ENCODE measurements around the gene NIM1K.
"Not testable (repeated sequence)": the region's sequence is repeated elsewhere in the genome, so short reads cannot be mapped to it uniquely, and the experiment has no call there.

Gene NIM1K

DNA sequence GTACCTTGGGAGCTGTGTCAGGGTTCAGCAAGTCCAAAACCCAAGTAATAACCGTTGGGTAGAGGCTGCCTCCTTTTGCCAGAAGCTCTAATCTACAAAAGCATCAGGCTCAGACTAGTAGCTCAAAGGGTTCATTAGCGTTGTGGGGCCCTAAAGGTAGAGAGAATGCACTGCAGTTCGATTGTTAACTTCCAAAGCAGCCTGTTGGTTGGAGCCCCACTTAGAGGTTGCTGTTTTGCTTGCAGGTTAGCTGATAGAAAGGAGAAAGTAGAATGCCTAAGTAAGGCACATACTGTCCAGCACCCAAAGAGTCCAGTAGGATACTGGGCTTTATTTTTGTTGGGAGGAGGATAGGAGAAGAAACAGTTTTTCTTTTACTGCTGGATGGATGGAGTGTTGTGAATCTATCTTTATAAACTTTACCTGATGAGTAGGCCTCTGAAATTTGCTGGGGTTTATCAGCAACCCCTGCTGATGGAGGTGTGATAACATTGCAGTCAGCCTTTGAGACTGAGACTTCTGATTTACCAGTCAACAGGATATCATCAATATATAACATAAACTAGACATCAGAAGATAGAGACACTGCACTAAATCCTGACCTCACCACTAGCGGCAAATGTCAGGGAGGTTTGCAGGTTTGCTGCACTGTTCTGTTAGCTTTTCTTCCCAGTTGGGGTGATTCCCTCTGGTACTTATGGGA lies 36.5 kb upstream of the NIM1K start:
- no peak overlapping the region for H3K4me3 ChIP-seq
- no peak overlapping the region for H3K27ac ChIP-seq
- no peak for TF ChIP-seq Cebpa-rat (IDR thresholded peaks at IDR 0.05)
- no peaks in the 10 kb centered on the region for H3K27me3 ChIP-seq
- H4K20me1 ChIP-seq: peaks cover 0 to 79% (median 51%) of the 10 kb centered on the region in 11 experiments; a peak in 17 of 22 replicates
- no peak overlapping the region for H3K4me2 ChIP-seq
- H3K9me3 ChIP-seq (replicated peaks in 1 of 11): no peaks in the 10 kb centered on the region
- peaks cover 0 to 6% (median 3%) of the 10 kb centered on the region in 10 experiments; a peak in 12 of 20 replicates for H3K4me1 ChIP-seq
- H3K36me3 ChIP-seq: peaks cover 79 to 100% (median 97%) of the 10 kb centered on the region in 11 experiments
- H3K9ac ChIP-seq: no peak overlapping the region

DNA sequence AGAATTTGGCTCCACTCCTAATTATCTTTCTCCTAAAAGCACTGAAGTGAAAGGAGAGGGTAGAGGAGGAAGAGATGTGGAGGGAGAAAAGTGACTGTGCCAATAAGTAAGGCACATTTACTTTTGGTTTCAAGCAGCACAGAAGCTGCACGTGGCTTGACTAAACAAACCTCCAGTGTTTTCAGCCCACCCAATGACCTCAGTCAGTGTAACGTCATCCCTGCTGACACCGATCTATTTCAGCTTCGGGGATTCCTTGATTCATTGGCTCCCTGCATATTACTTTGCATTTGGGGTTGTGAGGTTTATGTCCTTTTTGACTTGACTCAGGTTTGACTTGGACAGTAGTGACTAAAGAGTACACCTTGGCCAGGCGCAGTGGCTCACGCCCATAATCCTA lies 35.6 kb upstream of the NIM1K start:
- H3K9me3 ChIP-seq (replicated peaks in 1 of 11): no peaks in the 10 kb centered on the region
- H3K27ac ChIP-seq: no peak overlapping the region
- H4K20me1 ChIP-seq: peaks cover 0 to 74% (median 46%) of the 10 kb centered on the region in 11 experiments; a peak in 16 of 22 replicates
- H3K4me1 ChIP-seq: peaks cover 0 to 14% (median 11%) of the 10 kb centered on the region in 10 experiments; a peak in 14 of 20 replicates
- no peak overlapping the region for H3K4me2 ChIP-seq
- TF ChIP-seq Cebpa-rat (IDR thresholded peaks at IDR 0.05): no peak
- no peak overlapping the region for H3K4me3 ChIP-seq
- no peaks in the 10 kb centered on the region for H3K27me3 ChIP-seq
- H3K9ac ChIP-seq: no peak overlapping the region
- peaks cover 78 to 100% (median 97%) of the 10 kb centered on the region in 11 experiments for H3K36me3 ChIP-seq

DNA sequence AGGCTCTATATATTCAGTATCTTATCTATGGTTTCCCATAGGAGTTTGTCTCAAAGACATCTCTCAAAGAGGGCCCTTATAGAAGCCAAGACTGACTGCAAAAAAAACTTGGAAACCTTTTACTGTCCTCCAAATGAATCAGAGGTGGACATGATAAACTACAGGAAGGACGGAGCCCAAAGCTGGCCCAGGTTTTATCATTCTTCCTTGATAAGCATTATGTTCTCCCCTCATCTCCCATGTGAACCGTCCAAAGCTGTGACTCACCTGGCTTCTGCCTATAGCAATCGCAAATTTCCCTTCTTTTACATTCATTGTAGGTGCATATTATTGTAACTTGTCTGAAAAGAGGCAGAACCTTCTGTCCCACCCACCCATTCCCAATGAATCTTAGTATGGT lies 35.0 kb upstream of the NIM1K start:
- no peak overlapping the region for H3K9ac ChIP-seq
- no peak overlapping the region for H3K4me2 ChIP-seq
- no peak for TF ChIP-seq Cebpa-rat (IDR thresholded peaks at IDR 0.05)

GRCh38 chr5:43161244-43161643 lies 30.8 kb upstream of the NIM1K start:
- H3K4me3 ChIP-seq: no peak overlapping the region
- H3K4me1 ChIP-seq: peaks cover 0 to 18% (median 11%) of the 10 kb centered on the region in 10 experiments; a peak in 14 of 20 replicates
- peaks cover 0 to 57% (median 12%) of the 10 kb centered on the region in 11 experiments; a peak in 9 of 22 replicates for H4K20me1 ChIP-seq
- no peaks in the 10 kb centered on the region for H3K9me3 ChIP-seq (replicated peaks in 1 of 11)
- peak overlapping the region in 5 of 11 experiments; percentile 10 to 61 (median 52); a peak in 7 of 22 replicates for H3K4me2 ChIP-seq
- 0 out of 22 replicates have a peak, but pooled peaks of 1 of the 11 experiments have one; percentile 16 for TF ChIP-seq Cebpa-rat (IDR thresholded peaks at IDR 0.05)
- H3K9ac ChIP-seq: peak overlapping the region in 1 of 11 experiments; percentile 23; a peak in 1 of 22 replicates
- no peaks in the 10 kb centered on the region for H3K27me3 ChIP-seq
- H3K36me3 ChIP-seq: peaks cover 79 to 100% (median 97%) of the 10 kb centered on the region in 11 experiments
- peak overlapping the region in 7 of 11 experiments; percentile 20 to 61 (median 42); a peak in 10 of 22 replicates for H3K27ac ChIP-seq

More for the DNA sequence above, 35.0 kb upstream of the NIM1K start:
- H3K4me3 ChIP-seq: no peak overlapping the region
- peaks cover 0 to 18% (median 11%) of the 10 kb centered on the region in 10 experiments; a peak in 14 of 20 replicates for H3K4me1 ChIP-seq
- H3K27ac ChIP-seq: no peak overlapping the region
- H3K9me3 ChIP-seq (replicated peaks in 1 of 11): no peaks in the 10 kb centered on the region
- no peaks in the 10 kb centered on the region for H3K27me3 ChIP-seq
- peaks cover 0 to 70% (median 42%) of the 10 kb centered on the region in 11 experiments; a peak in 16 of 22 replicates for H4K20me1 ChIP-seq
- peaks cover 78 to 100% (median 97%) of the 10 kb centered on the region in 11 experiments for H3K36me3 ChIP-seq

- not testable (repeated sequence) for H3K9me3 ChIP-seq (replicated peaks in 1 of 11); H3K27me3 ChIP-seq; H3K4me2 ChIP-seq; H3K9ac ChIP-seq; H3K27ac ChIP-seq; H3K4me3 ChIP-seq
- Histone ChIP-seq H4K20me1 (peaks cover 0 to 54% (median 14%) of the 10 kb centered on the region in 11 experiments; a peak in 8 of 22 replicates), H3K4me1 (peaks cover 0 to 18% (median 11%) of the 10 kb centered on the region in 10 experiments; a peak in 14 of 20 replicates), H3K36me3 (peaks cover 90 to 100% (median 98%) of the 10 kb centered on the region in 11 experiments)
Measured at GRCh38 chr5:43164801-43165200, 27.2 kb upstream of the NIM1K start.

DNA sequence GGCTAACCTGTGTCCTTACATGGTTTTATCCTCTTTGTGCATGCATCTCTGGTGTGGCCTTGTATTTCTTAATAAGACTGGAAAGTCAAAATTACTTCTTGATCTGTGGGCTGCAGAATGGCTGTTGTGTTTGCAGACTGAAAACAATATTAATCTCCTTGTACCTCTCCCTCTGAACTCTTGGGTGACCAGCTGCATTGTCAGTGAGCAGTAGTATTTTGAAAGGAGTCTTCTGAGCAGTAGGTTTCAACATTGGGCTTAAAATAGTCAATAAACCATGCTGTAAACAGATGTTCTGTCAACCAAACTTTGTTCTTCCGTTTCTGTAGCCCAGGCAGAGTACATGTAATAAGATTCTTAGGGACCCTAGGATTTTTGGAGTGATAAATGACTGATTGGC lies 26.7 kb upstream of the NIM1K start:
- Histone ChIP-seq H3K27ac (no peak overlapping the region), H4K20me1 (peaks cover 0 to 56% (median 14%) of the 10 kb centered on the region in 11 experiments; a peak in 8 of 22 replicates), H3K27me3 (no peaks in the 10 kb centered on the region), H3K36me3 (peaks cover 91 to 100% (median 98%) of the 10 kb centered on the region in 11 experiments), H3K4me1 (peaks cover 0 to 14% (median 11%) of the 10 kb centered on the region in 10 experiments; a peak in 14 of 20 replicates), H3K4me2 (no peak overlapping the region), H3K9me3 (replicated peaks in 1 of 11) (no peaks in the 10 kb centered on the region), H3K9ac (no peak overlapping the region), H3K4me3 (no peak overlapping the region)
- TF ChIP-seq Cebpa-rat (IDR thresholded peaks at IDR 0.05): no peak

DNA sequence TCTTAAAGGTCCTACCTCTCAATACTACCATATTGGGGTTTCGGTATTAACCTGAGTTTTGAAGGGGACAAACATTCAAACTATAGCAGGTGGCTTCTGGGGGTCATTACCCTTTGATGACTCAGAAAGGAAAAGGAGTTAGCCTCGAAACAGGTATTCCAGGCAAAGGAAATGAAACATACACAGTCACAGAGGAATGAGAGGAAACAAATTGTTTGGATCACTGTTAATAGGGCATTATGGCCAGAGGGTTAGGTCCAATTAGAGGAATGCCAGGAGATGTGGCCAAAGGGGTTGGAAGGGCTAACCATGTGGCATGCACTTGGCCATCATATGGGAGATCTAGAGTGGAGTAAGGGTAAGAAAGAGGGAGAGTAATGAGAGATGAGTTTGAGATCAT lies 23.9 kb upstream of the NIM1K start:
- Histone ChIP-seq H3K27me3 (no peaks in the 10 kb centered on the region), H4K20me1 (peaks cover 0 to 39% (median 14%) of the 10 kb centered on the region in 11 experiments; a peak in 8 of 22 replicates), H3K9me3 (replicated peaks in 1 of 11) (no peaks in the 10 kb centered on the region), H3K9ac (no peak overlapping the region), H3K36me3 (peaks cover 90 to 100% (median 99%) of the 10 kb centered on the region in 11 experiments), H3K4me1 (no peaks in the 10 kb centered on the region), H3K4me3 (no peak overlapping the region), H3K4me2 (no peak overlapping the region), H3K27ac (no peak overlapping the region)
- no peak for TF ChIP-seq Cebpa-rat (IDR thresholded peaks at IDR 0.05)

DNA sequence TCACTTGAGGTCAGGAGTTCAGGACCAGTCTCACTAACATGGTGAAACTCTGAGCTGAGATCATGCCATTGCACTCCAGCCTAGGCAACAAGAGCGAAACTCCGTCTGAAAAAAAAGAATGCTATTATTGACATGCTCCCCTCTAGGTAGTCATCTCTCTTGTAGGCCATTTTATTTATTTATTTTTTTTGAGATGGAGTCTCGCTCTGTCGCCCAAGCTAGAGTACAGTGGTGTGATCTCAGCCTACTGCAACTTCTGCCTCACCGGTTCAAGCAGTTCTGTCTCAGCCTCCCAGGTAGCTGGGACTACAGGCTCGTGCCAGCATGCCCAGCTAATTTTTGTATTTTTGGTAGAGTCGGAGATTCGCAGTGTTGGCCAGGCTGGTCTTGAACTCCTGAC lies 20.6 kb upstream of the NIM1K start:
- no peak for TF ChIP-seq Cebpa-rat (IDR thresholded peaks at IDR 0.05)
- Histone ChIP-seq H3K4me2 (no peak overlapping the region), H3K27ac (no peak overlapping the region), H3K9me3 (replicated peaks in 1 of 11) (no peaks in the 10 kb centered on the region), H3K36me3 (peaks cover 82 to 100% (median 99%) of the 10 kb centered on the region in 11 experiments), H3K9ac (no peak overlapping the region), H3K4me3 (no peak overlapping the region), H3K4me1 (no peaks in the 10 kb centered on the region), H3K27me3 (no peaks in the 10 kb centered on the region), H4K20me1 (peaks cover 0 to 27% (median 13%) of the 10 kb centered on the region in 11 experiments; a peak in 7 of 22 replicates)

DNA sequence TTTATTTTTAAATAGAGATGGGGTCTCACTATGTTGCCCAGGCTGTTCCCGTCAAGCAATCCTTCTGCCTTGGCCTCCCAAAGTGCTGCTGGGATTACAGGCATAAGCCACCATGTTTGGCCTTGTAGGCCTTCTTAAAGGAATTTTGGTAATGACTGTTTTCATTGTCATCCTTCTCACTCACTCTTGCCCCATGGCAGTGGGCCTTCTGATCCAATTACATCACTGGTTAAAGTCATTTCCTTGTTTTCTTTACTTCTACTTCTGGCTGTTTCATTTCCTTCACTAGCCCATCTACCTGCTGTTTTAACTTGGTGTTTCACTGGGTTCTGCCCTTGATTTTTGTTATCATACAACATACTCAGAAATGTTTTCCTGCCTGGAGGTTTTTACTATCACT lies 20.1 kb upstream of the NIM1K start:
- no peak overlapping the region for H3K4me3 ChIP-seq
- H3K27ac ChIP-seq: no peak overlapping the region
- H3K4me2 ChIP-seq: no peak overlapping the region
- H3K27me3 ChIP-seq: no peaks in the 10 kb centered on the region
- H4K20me1 ChIP-seq: peaks cover 0 to 32% (median 13%) of the 10 kb centered on the region in 11 experiments; a peak in 7 of 22 replicates
- peaks cover 83 to 100% (median 99%) of the 10 kb centered on the region in 11 experiments for H3K36me3 ChIP-seq
- no peak overlapping the region for H3K9ac ChIP-seq
- no peaks in the 10 kb centered on the region for H3K9me3 ChIP-seq (replicated peaks in 1 of 11)
- no peaks in the 10 kb centered on the region for H3K4me1 ChIP-seq
- TF ChIP-seq Cebpa-rat (IDR thresholded peaks at IDR 0.05): no peak
